ENCODE data around the gene SLC12A7.
"Not testable (repeated sequence)": the region's sequence is repeated elsewhere in the genome, so short reads cannot be mapped to it uniquely, and the experiment has no call there.

The SLC12A7 gene

GRCh38 chr5:1027631-1028441 lies 84.0 kb downstream of the SLC12A7 start:
- Mint-ChIP-seq H3K27me3 (no peaks in the 10 kb centered on the region), H3K4me1 (ENCODE audit: low read depth) (no peaks in the 10 kb centered on the region)

GRCh38 chr5:1026700-1027621 lies 84.9 kb downstream of the SLC12A7 start:
- Mint-ChIP-seq H3K36me3 (no peaks in the 10 kb centered on the region), H3K4me1 (ENCODE audit: low read depth) (no peaks in the 10 kb centered on the region), H3K9me3 (ENCODE audit: low read depth) (no peaks in the 10 kb centered on the region), H3K27me3 (no peaks in the 10 kb centered on the region), H3K27ac (no peak overlapping the region), H3K4me3 (no peak overlapping the region)

More at GRCh38 chr5:1027631-1028441, 84.0 kb downstream of the SLC12A7 start:
- Mint-ChIP-seq H3K36me3 (no peaks in the 10 kb centered on the region), H3K27ac (no peak overlapping the region), H3K4me3 (no peak overlapping the region), H3K9me3 (ENCODE audit: low read depth) (no peaks in the 10 kb centered on the region)

GRCh38 chr5:1021969-1022336 lies 89.9 kb downstream of the SLC12A7 start:
- not testable (repeated sequence) for H3K9me3 Mint-ChIP-seq (ENCODE audit: low read depth); H3K27me3 Mint-ChIP-seq; H3K36me3 Mint-ChIP-seq; H3K4me3 Mint-ChIP-seq; H3K4me1 Mint-ChIP-seq (ENCODE audit: low read depth); H3K27ac Mint-ChIP-seq

- Mint-ChIP-seq H3K4me1 (ENCODE audit: low read depth) (no peaks in the 10 kb centered on the region), H3K9me3 (ENCODE audit: low read depth) (no peaks in the 10 kb centered on the region), H3K27ac (no peak overlapping the region), H3K27me3 (no peaks in the 10 kb centered on the region), H3K4me3 (no peak overlapping the region), H3K36me3 (no peaks in the 10 kb centered on the region)
Observed at GRCh38 chr5:1021136-1021968, 90.5 kb downstream of the SLC12A7 start.

GRCh38 chr5:1020452-1020961 lies 91.4 kb downstream of the SLC12A7 start:
- H3K9me3 Mint-ChIP-seq (ENCODE audit: low read depth) = no peaks in the 10 kb centered on the region
- no peak overlapping the region for H3K4me3 Mint-ChIP-seq
- H3K27me3 Mint-ChIP-seq = no peaks in the 10 kb centered on the region
- no peak overlapping the region for H3K27ac Mint-ChIP-seq
- no peaks in the 10 kb centered on the region for H3K4me1 Mint-ChIP-seq (ENCODE audit: low read depth)
- no peaks in the 10 kb centered on the region for H3K36me3 Mint-ChIP-seq

- no peaks in the 10 kb centered on the region for H3K36me3 Mint-ChIP-seq
- H3K9me3 Mint-ChIP-seq (ENCODE audit: low read depth) = no peaks in the 10 kb centered on the region
- no peak overlapping the region for H3K27ac Mint-ChIP-seq
- H3K4me1 Mint-ChIP-seq (ENCODE audit: low read depth) = no peaks in the 10 kb centered on the region
- H3K4me3 Mint-ChIP-seq = no peak overlapping the region
- H3K27me3 Mint-ChIP-seq = no peaks in the 10 kb centered on the region
Observed at GRCh38 chr5:1019001-1019905, 92.6 kb downstream of the SLC12A7 start.

- Mint-ChIP-seq H3K4me1 (ENCODE audit: low read depth) (no peaks in the 10 kb centered on the region), H3K36me3 (no peaks in the 10 kb centered on the region), H3K27ac (no peak overlapping the region), H3K27me3 (no peaks in the 10 kb centered on the region), H3K4me3 (no peak overlapping the region), H3K9me3 (ENCODE audit: low read depth) (no peaks in the 10 kb centered on the region)
Observed at GRCh38 chr5:1018596-1018995, 93.3 kb downstream of the SLC12A7 start.

- Mint-ChIP-seq H3K4me1 (ENCODE audit: low read depth) (no peaks in the 10 kb centered on the region), H3K27ac (no peak overlapping the region), H3K36me3 (no peaks in the 10 kb centered on the region), H3K9me3 (ENCODE audit: low read depth) (no peaks in the 10 kb centered on the region), H3K27me3 (no peaks in the 10 kb centered on the region), H3K4me3 (no peak overlapping the region)
Observed at GRCh38 chr5:1017691-1018455, 94.0 kb downstream of the SLC12A7 start.

- peaks cover under 1% of the 10 kb centered on the region for H3K27me3 Mint-ChIP-seq
- H3K4me1 Mint-ChIP-seq (ENCODE audit: low read depth) = no peaks in the 10 kb centered on the region
- H3K27ac Mint-ChIP-seq = no peak overlapping the region
- no peak overlapping the region for H3K4me3 Mint-ChIP-seq
- no peaks in the 10 kb centered on the region for H3K36me3 Mint-ChIP-seq
- no peaks in the 10 kb centered on the region for H3K9me3 Mint-ChIP-seq (ENCODE audit: low read depth)
Observed at GRCh38 chr5:1017056-1017455, 94.8 kb downstream of the SLC12A7 start.

- H3K4me3 Mint-ChIP-seq = no peak overlapping the region
- H3K36me3 Mint-ChIP-seq = no peaks in the 10 kb centered on the region
- peaks cover 4% of the 10 kb centered on the region for H3K27me3 Mint-ChIP-seq
- no peaks in the 10 kb centered on the region for H3K9me3 Mint-ChIP-seq (ENCODE audit: low read depth)
- H3K27ac Mint-ChIP-seq = no peak overlapping the region
- H3K4me1 Mint-ChIP-seq (ENCODE audit: low read depth) = no peaks in the 10 kb centered on the region
Observed at GRCh38 chr5:1016476-1016875, 95.4 kb downstream of the SLC12A7 start.

- no peak overlapping the region for H3K27ac Mint-ChIP-seq
- H3K4me1 Mint-ChIP-seq (ENCODE audit: low read depth) = no peaks in the 10 kb centered on the region
- no peak overlapping the region for H3K4me3 Mint-ChIP-seq
- H3K36me3 Mint-ChIP-seq = no peaks in the 10 kb centered on the region
- H3K9me3 Mint-ChIP-seq (ENCODE audit: low read depth) = no peaks in the 10 kb centered on the region
- peaks cover 8% of the 10 kb centered on the region for H3K27me3 Mint-ChIP-seq
Observed at GRCh38 chr5:1016036-1016435, 95.8 kb downstream of the SLC12A7 start.

GRCh38 chr5:1015507-1015906 lies 96.4 kb downstream of the SLC12A7 start:
- Mint-ChIP-seq H3K27me3 (peaks cover 11% of the 10 kb centered on the region), H3K27ac (no peak overlapping the region), H3K36me3 (no peaks in the 10 kb centered on the region), H3K4me3 (no peak overlapping the region), H3K9me3 (ENCODE audit: low read depth) (no peaks in the 10 kb centered on the region), H3K4me1 (ENCODE audit: low read depth) (no peaks in the 10 kb centered on the region)

- Mint-ChIP-seq H3K4me1 (ENCODE audit: low read depth) (peaks cover 2% of the 10 kb centered on the region), H3K9me3 (ENCODE audit: low read depth) (no peaks in the 10 kb centered on the region), H3K27me3 (peaks cover 16% of the 10 kb centered on the region), H3K36me3 (no peaks in the 10 kb centered on the region), H3K4me3 (no peak overlapping the region), H3K27ac (no peak overlapping the region)
Observed at GRCh38 chr5:1014781-1015221, 97.1 kb downstream of the SLC12A7 start.

Data from activated naive CD8-positive, alpha-beta T cell (primary cell).